Activated CD4-positive, CD25-positive, alpha-beta regulatory T cell (primary cell): ENCODE measurements around the gene TPCN2.

Experiments
- DNase-seq, 4 experiments: peaks; one replicate each; lab custom pipeline; 2025; lab: John Stamatoyannopoulos, UW

The TPCN2 gene

DNA sequence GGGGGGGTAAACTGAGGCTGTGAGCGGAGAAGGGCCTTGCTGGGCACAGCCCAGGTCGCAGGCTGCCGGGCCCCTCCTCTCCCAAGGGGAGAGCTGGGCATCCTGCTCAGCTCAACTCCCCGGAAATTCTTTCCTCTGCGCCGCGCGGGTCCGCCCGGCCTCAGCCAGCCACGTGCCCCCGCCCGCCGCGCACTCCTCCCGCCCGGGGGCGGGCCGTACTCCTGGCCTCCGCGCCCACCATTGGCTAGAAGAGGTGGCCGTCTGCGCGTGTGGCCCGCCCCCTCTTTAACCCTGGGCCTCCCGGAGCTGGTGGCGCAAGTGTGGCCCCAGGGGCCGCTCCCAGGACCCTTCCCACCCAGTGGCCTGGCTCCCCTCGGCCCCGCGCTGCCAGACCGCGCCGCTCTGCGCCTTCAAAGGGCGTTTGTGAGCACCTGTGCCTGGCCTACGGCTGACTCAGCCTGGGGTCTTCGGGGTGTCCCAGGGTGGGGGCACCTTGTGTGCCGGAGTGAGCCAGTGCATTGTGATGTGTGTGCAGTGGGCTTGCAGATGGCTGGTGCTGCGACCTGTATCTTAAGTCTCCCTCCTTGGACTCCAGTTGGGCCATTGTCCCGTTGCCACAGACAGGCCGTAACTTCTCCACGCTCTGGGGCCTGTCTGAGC lies 37.6 kb upstream of the TPCN2 start:
- DNase-seq, result no peak

DNA sequence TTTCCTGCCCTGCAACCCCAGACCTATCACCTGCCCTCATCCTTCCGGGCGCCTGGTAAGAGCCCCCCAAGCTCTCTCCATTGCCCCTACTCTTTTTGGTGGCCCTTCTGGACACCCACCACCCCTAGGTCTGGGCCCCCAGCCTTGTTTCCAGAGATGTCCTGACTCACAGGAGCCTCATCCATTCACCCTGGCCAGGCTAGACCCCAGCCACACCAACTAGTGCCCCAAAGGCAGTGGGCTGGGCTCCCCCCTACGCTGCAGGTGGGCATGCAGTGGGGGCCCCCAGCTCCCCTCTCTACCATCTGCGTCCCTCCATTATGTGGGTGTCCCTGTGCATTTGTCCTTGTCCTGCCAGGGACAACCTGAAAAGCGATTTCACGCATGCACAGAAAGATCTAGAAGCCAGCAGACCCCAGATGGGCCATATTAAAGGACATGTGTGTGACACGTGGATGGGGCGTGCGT lies 37.1 kb upstream of the TPCN2 start:
- DNase-seq, result no peak

DNA sequence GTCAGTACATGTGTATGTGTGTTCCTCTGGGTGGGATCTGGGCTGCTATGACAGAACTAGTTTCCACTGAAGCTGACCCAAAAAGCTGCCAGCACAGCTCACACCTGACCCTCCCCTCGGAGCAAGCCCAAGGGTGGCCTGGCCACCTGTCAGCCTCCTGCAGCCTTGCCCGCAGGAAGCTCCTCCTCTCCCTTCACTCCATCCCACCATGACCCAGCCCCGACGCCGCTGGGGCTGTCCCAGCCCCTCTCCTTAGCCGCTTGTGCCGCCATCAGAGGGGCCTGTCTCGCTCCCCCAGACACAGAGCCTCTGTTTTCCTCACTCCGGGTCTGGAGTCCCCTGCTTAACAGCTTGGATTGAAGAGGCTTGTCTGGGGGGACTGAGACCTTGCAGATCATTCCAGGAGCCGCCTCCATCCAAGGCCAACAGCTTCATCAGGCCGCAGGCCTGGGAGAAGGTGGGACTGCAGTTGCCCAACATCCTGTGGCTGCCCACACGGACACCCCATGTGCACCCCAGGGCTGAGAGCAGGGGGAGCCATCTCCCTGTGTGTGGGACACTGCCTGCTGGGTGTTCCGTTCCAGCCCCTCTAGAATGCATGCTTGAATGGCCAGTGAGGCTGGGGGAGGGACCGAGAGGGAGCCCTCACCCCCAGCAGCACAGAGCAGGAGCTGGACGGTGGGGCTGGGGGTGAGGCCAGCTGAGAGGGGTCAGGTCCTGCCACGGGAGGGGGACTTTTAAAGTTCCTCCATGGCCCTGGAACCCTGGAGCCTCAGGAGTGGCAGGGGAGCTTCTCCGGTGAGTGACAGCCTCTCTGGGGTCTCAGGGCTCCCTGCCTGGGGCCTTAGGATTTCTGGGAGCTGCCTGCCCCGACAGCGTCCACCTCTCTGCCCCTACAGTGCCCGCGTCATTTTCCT lies 36.4 kb upstream of the TPCN2 start:
- DNase-seq, result no peak

DNA sequence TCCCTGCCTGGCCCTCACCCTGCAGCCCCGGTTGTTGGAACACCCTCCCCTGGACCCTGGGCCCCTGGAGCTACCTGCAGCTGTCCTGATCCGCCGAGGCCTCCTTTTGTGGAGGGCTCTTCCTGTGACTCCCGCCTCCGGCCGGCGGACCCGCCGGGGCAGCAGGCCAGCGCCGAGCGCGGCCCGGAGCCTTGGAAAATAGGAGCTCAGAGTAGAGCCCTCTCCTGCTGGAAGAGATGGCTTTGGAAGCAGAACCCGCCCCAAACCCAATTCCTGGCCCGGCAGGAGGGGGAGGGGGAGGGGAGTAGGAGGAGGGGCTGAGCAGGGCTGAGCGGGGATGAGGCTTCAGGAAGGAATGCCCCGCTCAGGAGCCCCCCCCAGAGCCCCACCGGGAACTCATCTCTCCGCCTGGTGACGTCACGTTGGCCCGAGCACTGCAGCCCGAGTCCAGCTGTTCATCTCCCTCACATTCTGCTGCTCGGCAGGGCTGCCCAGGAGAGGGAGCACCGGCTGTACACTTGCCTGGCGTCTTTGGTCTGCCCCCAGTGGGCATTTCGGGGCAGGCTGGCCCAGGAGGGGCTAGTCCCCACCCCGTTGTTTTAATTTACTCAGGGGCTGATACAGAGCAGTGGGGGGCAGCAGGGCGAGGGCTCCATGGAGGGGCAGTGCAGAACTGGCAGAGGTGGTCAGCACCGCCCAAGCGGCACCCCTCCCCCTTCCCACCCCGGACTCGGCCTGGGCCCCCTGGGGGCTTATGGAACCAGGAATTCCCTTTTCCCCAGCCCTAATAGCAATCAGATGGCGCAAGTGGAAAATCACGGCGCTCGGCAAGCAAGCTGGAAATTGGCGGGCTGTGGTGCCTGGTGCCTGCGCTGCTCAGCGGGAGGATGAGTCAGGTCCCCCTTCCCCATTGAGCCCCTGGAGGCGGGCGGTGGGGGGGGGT lies 35.5 kb upstream of the TPCN2 start, which contains the start of gene MRGPRF:
Gene MRGPRF (minus strand): TSS at position 238 of the 943 bp plus-strand sequence. CDS start 3,345 bp downstream, outside the sequence.
- no peak for DNase-seq

DNA sequence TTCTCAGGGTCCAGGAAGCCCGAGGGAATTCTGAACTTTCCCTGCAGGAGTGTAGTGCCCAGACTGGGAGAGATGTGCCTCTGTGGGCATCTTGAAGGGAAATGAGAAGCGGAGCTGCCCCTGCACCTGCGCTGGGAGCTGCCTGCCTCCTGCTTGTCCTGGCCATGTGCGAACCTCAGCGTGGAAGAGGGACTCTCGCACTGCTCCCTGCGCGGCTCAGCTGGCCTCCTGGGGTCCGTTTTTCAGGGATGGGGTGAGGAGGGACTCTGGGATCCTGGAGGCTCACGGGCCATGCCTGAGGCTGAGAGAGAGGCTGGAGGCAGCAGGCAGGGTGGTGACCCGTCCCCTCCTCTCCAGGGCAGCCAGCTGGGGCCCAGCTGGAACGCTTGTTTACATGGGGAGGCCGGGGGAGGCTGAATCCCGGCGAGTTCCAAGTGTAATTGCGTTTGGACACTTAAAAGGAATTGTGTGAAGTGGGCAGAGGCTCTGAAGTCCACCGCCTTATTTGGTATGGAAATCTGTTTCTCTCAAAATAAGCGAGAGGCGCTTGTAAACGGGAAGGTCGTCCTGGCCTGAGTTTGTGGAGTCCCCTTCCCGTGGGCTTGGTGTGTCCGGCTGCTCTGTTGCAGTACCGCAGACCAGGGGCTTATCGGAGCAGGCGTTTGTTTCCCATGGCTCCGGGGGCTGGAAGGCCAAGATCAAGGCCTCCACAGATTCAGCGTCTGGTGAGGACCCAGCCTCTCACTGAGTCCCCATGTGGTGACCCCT lies 34.5 kb upstream of the TPCN2 start:
- DNase-seq, result no peak

DNA sequence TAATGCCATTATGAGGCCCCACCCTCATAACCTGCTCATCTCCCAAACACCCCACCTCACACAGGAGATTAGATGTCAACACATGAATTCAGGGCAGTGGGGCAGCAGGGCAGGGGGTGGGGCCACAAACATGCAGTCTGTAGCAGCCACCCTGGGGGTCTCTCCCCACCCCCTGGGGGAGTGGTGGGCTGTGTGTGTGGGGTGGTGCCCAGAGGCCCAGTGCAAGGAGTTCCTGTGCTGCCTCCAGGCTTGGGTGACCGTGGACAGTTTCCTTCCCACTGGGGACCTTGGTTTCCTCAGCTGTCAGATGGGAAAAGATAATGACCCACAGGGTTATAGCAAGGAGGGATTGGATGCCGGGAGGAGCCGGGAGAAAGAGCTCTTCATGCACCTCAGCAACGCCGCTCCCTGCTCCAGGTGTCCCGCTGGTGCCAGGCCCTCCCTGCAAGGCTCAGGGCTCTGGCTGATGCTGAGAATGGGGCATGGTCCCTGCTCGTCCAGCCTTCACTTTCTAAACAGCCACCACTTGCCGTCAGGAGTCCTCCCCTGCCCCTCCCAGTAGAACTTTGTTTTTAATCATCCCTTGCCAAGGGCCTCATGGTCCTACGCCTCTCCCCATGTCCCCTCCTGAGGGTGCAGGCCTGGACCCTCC lies 33.7 kb upstream of the TPCN2 start:
- no peak for DNase-seq

DNA sequence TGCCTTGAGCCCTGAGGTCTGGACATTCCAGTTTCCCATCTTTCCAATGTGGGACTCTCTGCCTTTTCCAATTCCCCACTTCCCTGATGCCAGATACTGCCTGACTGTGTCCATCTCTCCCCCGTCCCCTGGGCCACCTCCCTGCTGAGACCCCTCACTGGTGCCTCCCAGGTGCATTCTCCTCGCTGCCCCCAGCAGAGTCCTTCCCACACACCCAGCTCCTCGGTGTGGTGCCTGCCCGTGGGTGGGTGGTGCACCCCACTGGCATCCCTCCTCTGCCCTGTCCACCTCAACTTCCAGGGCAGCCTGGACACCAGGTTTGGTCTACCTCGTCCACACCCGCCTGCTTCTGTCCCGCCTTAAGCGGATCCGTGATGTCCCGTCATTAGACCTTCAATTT lies 30.8 kb upstream of the TPCN2 start:
- no peak for DNase-seq

DNA sequence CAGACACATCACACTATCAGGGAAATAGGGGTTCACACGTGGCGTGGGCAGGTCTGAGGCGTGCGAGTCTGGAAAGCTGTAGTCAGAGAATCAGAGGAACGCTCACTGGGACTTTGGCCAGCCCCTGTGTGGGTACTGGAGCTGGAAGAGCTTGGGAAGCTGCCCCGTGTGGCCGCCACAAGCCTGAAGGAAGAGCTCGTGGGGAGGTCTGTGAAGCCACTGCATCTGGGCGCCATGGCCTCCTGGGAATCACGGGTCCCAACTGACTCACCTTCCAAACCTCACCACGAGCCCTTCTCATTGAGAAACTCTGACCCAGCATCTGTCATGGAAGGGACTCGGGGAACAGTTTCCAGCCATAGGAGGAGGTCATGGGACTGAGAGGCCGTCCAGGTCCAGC lies 29.8 kb upstream of the TPCN2 start:
- DNase-seq, result no peak

DNA sequence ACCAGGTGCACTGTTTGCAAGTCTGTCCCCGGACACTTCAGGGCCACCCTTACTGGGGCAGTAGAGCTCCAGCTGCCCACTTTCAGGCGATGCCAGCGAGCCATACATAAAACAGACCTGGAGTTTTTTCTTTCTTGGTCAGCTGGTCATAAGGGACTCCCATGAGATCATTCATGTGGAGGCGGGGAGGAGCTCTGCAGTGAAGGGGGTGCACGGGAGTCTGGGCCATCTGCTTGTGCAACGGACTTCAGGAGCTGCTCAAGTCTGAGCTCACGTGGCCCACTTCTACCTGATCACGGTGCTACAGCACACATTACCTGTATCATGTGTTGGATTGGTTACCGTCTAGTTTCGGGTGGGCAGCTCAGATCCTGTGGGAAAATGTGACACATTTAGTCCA lies 26.5 kb upstream of the TPCN2 start:
- DNase-seq, result no peak

DNA sequence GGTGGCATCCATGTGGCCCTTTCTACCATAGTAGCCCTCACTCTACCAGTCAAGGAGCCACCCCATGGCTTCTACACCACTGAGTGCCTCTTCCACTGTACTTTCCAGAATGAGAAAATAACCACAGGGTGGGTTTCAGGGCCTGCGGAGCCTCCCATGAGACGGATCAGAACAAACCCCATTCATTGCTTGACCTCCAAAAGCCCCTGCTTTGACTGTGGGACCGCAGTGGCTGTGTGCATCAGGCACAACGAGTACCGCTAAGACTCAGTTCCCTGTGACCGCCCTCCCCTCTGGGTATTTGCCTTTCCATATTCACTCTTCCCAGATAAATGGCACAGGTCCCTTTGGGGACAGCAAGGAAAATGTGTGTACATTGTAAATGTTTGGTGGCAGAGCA lies 24.2 kb upstream of the TPCN2 start:
- no peak for DNase-seq

DNA sequence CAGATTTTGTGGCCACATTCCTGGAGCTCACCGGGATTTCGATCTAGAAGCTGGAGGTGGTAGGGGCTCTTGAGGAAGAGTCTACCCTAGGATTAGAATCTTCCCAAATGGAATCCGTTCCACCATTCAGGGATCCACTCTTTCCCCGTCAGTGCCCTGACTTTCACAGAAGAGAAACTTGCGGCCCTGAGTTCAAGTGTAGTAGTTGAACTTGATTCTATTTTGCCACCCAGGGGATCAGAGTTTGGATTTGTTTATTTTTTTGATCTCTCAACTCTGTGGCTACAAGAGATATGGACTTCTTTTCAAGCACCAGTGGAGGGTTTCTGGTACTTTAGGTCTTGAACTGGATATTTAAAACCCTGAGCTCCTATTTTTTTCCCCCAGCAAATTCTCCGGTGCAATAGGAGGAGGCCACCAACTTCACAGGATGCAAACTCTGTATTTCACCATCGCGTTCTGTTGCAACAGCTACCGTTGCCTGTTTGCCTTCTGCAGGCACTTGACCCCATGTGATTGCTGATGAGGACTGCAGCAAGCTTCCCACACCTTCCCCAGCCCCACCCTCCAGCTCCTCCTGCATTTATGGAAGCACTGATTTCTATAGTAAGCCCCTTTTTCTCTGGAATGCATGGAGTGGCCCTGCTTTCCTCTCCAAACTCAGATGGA lies 20.9 kb upstream of the TPCN2 start:
- DNase-seq, result no peak

DNA sequence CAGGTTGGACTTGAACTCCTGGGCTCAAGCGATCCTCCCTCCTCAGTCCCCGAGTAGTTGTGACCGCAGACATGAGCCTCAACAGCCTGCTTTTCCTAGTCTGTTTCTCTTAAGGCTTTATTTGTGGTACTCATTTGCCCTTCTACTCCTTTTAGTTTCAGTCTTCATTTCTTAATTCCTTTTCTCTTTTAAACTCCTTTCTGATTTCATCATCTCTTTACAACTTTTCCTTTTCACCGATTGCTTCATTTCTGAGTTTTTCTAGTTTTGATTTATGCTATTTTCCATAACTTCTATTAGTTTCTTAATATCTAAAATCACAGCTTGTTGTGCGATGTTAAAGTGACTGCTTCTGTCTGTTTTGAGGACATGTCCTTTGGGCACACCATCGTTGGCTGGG lies 18.4 kb upstream of the TPCN2 start:
- no peak for DNase-seq

DNA sequence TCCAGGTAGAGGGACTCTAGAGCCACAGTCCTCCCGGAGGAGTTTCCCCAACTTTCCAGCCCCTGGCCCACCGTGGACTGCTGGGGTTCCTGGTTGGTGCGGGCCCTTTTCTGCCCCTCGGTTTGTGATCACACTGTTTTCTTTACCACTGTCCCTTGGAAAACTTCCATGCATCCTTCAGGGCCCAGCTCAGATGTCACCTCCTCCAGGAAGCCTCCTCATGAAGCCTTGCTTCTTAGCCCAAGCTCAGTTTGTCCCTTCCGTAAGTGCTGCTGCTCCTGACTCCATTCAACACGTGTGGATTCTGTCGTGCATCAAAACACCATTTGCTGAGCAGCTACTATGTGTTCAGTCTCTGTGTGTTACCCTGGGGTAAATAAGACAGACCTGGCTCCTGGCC lies 15.9 kb upstream of the TPCN2 start:
- DNase-seq, result no peak

DNA sequence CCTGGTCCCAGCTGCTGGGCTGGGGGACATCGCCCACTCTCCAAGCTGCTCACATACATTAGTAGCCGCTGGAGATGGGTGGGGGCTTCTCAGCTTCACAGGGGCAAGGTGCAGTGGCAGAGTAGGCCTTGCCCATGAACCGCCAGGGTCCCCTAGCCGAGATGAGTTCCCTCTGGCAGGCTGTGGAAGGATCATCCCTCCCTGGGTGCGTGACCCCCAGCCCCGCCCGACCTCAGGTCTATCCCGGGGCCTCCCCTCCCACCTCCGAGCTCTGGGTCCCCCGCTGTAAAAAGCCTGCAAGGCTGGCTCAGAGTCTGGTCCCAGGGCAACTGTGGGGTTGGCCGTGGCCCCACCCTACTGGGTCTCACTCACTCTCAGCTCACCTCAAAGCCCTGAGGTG lies 15.3 kb upstream of the TPCN2 start:
- no peak for DNase-seq

DNA sequence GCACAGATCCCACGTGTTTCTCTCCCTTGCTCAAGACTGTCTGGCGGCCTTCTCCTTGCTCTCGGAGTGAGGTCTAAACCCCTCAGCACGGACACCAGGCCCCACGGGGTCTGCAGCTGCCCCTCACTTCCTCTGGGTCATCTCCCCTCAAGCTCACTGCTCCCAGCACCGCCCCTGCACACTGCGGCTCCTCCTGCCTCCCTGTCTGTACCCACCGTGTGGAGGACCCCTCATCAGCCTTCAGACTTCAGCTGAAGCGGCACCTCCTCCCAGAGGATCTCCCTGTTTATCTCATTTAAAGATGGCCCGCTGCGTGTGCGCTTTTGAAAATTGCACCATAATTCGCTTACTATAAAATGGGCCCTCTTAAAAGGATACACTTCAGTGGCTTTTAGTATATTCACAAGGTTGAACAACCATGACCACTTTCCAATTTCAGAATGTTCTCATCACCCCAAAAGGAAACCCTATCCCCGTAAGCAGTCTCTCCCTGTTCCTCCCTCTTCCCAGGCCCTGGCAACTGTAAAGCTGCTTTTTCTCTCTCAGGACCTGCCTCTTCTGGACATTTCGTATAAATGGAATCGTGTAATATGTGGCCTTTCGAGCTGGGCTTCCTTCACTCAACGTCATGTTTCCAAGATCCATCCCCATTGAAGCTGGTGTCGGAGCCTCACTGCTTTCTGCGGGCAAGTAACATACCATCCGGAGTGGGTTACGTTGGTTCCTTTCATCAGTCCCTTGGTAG lies 14.4 kb upstream of the TPCN2 start:
- no peak for DNase-seq

DNA sequence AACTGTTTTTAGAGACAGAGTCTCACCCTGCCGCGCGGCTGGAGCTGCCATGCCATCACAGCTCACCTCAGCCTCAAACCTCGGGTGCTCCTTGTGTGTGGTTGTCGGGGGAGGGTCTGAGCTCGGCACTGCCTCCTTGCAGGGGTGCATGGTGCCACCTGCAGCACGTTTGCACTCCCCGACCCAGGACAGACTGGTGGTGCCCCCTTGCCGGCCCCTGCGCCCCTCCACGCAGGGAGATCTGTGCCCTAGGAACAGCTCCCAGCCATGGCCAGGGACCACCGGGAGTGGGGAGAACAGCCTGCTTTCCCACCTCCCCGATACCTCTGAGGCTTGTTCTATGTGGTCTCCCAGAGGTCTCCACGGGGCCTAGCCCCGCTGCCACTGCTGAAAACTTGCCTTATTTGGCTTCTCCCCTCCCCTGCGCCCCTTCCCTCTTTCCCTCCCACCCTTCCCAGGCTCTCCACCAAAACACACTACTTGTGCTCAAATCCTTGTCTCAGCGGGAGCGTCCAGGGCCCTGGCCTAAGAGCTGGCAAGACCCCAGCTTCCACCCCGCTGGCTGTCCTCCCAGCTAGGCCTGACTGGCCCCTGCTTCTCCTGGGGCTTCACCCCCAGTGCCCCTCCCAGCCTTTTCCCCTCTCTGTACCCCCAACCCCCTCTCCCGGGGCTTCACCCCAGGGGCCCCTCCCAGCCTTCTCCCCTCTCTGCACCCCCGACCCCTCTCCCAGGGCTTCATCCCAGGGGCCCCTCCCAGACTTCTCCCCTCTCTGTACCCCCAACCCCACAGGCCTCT lies 13.4 kb upstream of the TPCN2 start:
- no peak for DNase-seq

DNA sequence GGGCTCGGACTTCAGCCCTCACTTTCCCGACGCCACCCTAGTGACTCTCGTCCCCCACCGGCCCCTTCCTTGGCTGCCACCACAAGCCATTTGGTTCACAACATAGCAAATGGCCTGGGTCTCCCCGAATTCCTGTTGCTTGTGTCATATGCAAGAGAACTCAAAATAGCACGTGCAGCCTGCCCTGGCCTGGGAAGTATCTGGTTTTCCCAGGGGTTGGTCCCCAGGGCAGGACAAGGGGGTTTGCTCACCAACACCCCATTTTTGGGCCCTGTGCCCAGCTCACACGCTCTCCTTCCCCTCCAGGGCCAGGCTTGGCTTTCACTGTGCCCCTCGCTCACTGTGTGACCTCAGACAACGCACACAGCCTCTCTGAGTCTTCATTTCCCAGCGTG lies 12.8 kb upstream of the TPCN2 start:
- DNase-seq, result no peak

DNA sequence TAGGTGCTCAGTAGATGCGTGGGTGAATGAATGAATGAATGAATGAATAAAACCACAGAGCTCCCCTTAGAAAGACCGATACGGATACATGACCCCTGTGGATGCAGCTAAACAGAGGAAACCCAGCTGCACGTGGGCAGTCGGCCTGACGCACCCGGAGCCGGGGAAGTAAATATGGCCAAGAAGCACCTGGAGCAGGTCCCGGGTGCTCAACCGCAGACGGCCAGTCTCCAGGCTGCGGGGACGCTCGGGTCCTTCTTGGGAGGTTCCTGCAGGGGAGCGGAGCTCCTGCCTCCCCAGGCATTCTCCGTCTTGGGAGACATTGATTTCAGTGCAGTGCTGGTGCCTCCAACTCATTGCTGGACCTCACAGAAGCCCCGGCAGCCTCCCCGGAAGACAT lies 11.7 kb upstream of the TPCN2 start:
- DNase-seq, result no peak

DNA sequence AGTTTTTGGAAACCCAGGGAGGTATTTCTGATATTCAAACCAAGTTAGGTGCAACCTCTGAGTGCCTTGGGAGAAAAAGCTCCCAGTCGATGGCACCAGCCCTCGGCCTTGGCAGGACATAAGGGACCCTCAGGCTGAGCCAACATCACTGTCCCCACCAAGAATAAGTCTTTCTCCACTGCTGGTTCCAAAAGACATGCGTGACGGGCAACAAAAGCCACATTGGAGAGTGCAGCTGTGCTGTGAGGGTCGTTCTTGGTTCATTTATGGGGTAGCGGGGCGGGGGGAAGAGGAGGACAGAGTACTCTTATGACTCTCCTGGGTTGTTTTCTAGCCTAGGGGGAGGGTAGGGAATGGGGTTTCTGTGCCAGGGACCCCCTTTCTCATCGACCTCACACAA lies 11.2 kb upstream of the TPCN2 start:
- no peak for DNase-seq
